Measurements from ENCODE around the gene PTPN4.

GRCh38 chr2:120028795-120029194 lies 269.1 kb downstream of the PTPN4 start:
- TF ChIP-seq EZH2 (IDR thresholded peaks at IDR 0.05; ENCODE audit: borderline replicate concordance, low read length) (no peak), CTCF (conservative IDR thresholded peaks at IDR 0.05 in 1 of 2, IDR thresholded peaks at IDR 0.05 in 1 of 2; ENCODE audit: extremely low read depth in 1 of 2, insufficient read depth in 1 of 2, low read depth in 1 of 2, low read length in 2 of 2) (no peak)

All from mammary epithelial cell (primary cell).